Measurements from ENCODE around the gene CHMP1A.

CHMP1A gene

DNA sequence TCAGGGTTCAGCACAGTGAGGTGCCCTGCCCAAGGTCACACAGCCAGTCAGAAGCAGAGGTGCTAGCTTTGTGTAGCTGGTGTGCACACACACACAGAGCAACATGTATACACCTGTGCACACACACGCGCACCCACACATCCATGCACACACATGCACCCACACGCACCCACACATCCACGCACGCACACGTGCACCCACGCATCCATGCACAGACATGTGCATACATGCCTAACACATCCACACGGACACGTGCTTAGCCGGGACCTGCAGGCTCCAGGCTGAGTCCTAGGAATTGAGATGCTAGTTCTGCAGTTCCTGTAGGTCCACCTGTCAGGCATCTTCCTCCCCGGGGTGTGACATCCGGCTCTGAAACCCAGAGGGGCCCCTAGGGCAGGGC lies 57.1 kb downstream of the CHMP1A start:
- in situ Hi-C loops (cut with MboI; ENCODE audit: low sequenced_read_pairs, unreplicated experiment), result no loop called here
- no peak for TF ChIP-seq CTCF (IDR thresholded peaks at IDR 0.05; ENCODE audit: borderline replicate concordance, control extremely low read depth, extremely low read depth, insufficient read depth, missing control alignments)
- no peak for DNase-seq (ENCODE audit: low spot score)

- DNase-seq (ENCODE audit: low spot score), result no peak
- no peak for TF ChIP-seq CTCF (IDR thresholded peaks at IDR 0.05; ENCODE audit: borderline replicate concordance, control extremely low read depth, extremely low read depth, insufficient read depth, missing control alignments)
- in situ Hi-C loops (cut with MboI; ENCODE audit: low sequenced_read_pairs, unreplicated experiment), result no loop called here
These were observed 57.6 kb downstream of the CHMP1A start for GRCh38 chr16:89599902-89600301.

GRCh38 chr16:89599451-89599858 lies 58.1 kb downstream of the CHMP1A start:
- DNase-seq (ENCODE audit: low spot score), result peak; percentile 73
- TF ChIP-seq CTCF (IDR thresholded peaks at IDR 0.05; ENCODE audit: borderline replicate concordance, control extremely low read depth, extremely low read depth, insufficient read depth, missing control alignments), result peak; percentile 10
- in situ Hi-C loops (cut with MboI; ENCODE audit: low sequenced_read_pairs, unreplicated experiment), result no loop called here

- in situ Hi-C loops (cut with MboI; ENCODE audit: low sequenced_read_pairs, unreplicated experiment), result no loop called here
- no peak for DNase-seq (ENCODE audit: low spot score)
- no peak for TF ChIP-seq CTCF (IDR thresholded peaks at IDR 0.05; ENCODE audit: borderline replicate concordance, control extremely low read depth, extremely low read depth, insufficient read depth, missing control alignments)
These were observed 59.3 kb downstream of the CHMP1A start for GRCh38 chr16:89598199-89598598.

DNA sequence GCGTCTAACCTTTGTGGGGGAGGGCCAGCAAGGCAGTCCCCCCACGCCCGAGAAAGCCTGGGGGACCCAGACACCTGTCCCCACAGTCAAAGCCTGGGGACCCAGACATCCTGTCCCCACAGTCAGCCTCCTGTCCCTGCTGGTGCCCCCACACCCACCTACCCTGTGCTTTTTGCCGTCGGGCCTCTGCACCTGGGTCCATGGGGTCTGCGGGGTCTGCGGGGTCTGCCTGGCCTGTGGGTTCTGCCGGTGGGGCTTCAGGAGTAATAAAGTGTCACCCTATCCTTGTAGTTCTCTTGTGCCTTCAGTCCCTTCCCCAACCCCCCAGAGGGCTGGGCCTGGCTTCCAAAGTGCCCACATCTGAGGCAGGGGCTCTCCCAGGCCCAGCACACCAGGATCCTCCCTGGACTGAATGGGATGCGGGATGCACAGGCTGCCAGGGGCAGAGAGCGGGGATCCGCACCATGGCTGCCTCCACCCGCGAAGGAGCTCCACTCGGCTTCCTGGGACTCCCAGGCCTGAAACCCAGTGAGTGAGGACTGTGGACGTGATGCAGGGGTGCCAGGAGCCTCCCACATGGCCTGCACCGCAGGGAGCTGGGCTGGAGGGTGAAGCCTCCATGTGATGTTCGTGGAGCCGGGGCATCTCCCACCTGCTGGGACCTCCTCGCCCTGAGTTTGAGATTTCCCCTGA lies 60.4 kb downstream of the CHMP1A start:
- in situ Hi-C loops (cut with MboI; ENCODE audit: low sequenced_read_pairs, unreplicated experiment), result no loop called here
- no peak for DNase-seq (ENCODE audit: low spot score)
- TF ChIP-seq CTCF (IDR thresholded peaks at IDR 0.05; ENCODE audit: borderline replicate concordance, control extremely low read depth, extremely low read depth, insufficient read depth, missing control alignments), result no peak

DNA sequence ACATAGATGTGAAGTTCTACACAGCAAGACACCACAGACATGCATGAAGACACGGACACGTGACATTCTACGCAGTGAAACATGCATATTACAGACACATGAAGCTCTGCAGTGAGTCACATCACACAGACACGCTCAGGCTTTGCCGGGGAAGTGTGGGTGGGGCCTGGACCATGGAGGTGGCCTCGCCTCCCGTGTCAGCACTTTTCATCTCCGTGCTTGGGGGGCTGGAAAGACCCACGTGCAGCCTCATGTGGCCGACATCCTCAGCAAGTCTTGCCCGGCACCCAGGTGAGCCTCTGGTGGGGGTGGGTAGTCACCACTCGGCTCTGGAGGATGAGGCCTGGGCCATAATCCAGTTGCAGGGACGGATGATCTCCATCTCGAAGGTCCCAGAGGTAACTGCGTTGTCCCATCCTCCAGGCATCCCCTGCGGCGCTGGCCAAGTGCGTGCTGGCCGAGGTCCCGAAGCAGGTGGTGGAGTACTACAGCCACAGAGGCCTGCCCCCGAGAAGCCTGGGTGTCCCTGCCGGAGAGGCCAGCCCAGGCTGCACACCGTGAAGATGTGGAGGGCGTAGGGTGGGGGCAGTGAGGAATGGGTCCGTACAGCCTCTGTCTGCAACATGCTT lies 61.3 kb downstream of the CHMP1A start:
- no peak for TF ChIP-seq CTCF (IDR thresholded peaks at IDR 0.05; ENCODE audit: borderline replicate concordance, control extremely low read depth, extremely low read depth, insufficient read depth, missing control alignments)
- in situ Hi-C loops (cut with MboI; ENCODE audit: low sequenced_read_pairs, unreplicated experiment), result no loop called here
- DNase-seq (ENCODE audit: low spot score), result no peak
